ENCODE results near the gene OR2T8.

OR2T8 gene

GRCh38 chr1:247904122-247904521 lies 15.9 kb upstream of the OR2T8 start:
- H3K27me3 ChIP-seq (ENCODE audit: insufficient read depth, poor library complexity, severe bottlenecking) = no peaks in the 10 kb centered on the region
- H3K4me1 ChIP-seq (ENCODE audit: insufficient read depth, poor library complexity, severe bottlenecking) = no peaks in the 10 kb centered on the region
- DNase-seq (ENCODE audit: low spot score) (no peak), ATAC-seq (ENCODE audit: low read depth) (no peak)
- TF ChIP-seq, protein P1, sequence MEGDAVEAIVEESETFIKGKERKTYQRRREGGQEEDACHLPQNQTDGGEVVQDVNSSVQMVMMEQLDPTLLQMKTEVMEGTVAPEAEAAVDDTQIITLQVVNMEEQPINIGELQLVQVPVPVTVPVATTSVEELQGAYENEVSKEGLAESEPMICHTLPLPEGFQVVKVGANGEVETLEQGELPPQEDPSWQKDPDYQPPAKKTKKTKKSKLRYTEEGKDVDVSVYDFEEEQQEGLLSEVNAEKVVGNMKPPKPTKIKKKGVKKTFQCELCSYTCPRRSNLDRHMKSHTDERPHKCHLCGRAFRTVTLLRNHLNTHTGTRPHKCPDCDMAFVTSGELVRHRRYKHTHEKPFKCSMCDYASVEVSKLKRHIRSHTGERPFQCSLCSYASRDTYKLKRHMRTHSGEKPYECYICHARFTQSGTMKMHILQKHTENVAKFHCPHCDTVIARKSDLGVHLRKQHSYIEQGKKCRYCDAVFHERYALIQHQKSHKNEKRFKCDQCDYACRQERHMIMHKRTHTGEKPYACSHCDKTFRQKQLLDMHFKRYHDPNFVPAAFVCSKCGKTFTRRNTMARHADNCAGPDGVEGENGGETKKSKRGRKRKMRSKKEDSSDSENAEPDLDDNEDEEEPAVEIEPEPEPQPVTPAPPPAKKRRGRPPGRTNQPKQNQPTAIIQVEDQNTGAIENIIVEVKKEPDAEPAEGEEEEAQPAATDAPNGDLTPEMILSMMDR (IDR thresholded peaks at IDR 0.05; ENCODE audit: poor library complexity, severe bottlenecking) = no peak
- no peaks in the 10 kb centered on the region for H3K36me3 ChIP-seq (ENCODE audit: low read depth)
- H3K27ac ChIP-seq (ENCODE audit: poor library complexity, severe bottlenecking) = no peak overlapping the region
- H3K9me3 ChIP-seq (ENCODE audit: severe bottlenecking) = no peaks in the 10 kb centered on the region
- H3K4me3 ChIP-seq (ENCODE audit: severe bottlenecking) = no peak overlapping the region

DNA sequence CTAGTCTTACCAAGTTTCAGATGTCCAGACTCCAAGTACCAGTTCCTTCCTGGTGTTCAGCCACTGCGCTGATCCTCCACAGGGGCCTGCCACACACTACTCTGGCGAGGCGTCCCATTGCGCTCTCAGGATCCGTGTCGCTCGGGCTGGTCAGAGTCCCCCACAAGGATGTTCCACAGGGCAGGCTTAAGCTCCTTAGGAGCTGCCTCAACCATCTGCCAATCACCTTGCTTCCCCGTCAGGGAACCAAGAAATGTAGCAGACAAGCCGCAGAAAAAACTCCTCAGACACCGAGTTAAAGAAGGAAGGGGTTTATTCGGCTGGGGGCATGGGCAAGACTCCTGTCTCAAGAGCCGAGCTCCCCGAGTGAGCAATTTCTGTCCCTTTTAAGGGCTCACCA lies 14.9 kb upstream of the OR2T8 start:
- no peaks in the 10 kb centered on the region for H3K36me3 ChIP-seq (ENCODE audit: low read depth)
- DNase-seq (ENCODE audit: low spot score) = no peak
- no peak for ATAC-seq (ENCODE audit: low read depth)
- TF ChIP-seq, protein P1 (IDR thresholded peaks at IDR 0.05; ENCODE audit: poor library complexity, severe bottlenecking) = no peak
- H3K27me3 ChIP-seq (ENCODE audit: insufficient read depth, poor library complexity, severe bottlenecking) = no peaks in the 10 kb centered on the region
- H3K9me3 ChIP-seq (ENCODE audit: severe bottlenecking) = no peaks in the 10 kb centered on the region
- no peaks in the 10 kb centered on the region for H3K4me1 ChIP-seq (ENCODE audit: insufficient read depth, poor library complexity, severe bottlenecking)
- no peak overlapping the region for H3K27ac ChIP-seq (ENCODE audit: poor library complexity, severe bottlenecking)
- no peak overlapping the region for H3K4me3 ChIP-seq (ENCODE audit: severe bottlenecking)

GRCh38 chr1:247905910-247906503 lies 14.0 kb upstream of the OR2T8 start:
- DNase-seq (ENCODE audit: low spot score) (no peak), ATAC-seq (ENCODE audit: low read depth) (no peak; the same call in 2 of the 3 replicates)
- no peaks in the 10 kb centered on the region for H3K36me3 ChIP-seq (ENCODE audit: low read depth)
- no peaks in the 10 kb centered on the region for H3K9me3 ChIP-seq (ENCODE audit: severe bottlenecking)
- TF ChIP-seq, protein P1 (IDR thresholded peaks at IDR 0.05; ENCODE audit: poor library complexity, severe bottlenecking) = no peak
- H3K4me1 ChIP-seq (ENCODE audit: insufficient read depth, poor library complexity, severe bottlenecking) = no peaks in the 10 kb centered on the region
- H3K27me3 ChIP-seq (ENCODE audit: insufficient read depth, poor library complexity, severe bottlenecking) = no peaks in the 10 kb centered on the region
- no peak overlapping the region for H3K4me3 ChIP-seq (ENCODE audit: severe bottlenecking)
- no peak overlapping the region for H3K27ac ChIP-seq (ENCODE audit: poor library complexity, severe bottlenecking)

- Histone ChIP-seq H3K36me3 (ENCODE audit: low read depth) (no peaks in the 10 kb centered on the region), H3K27me3 (ENCODE audit: insufficient read depth, poor library complexity, severe bottlenecking) (no peaks in the 10 kb centered on the region), H3K4me1 (ENCODE audit: insufficient read depth, poor library complexity, severe bottlenecking) (no peaks in the 10 kb centered on the region), H3K4me3 (ENCODE audit: severe bottlenecking) (no peak overlapping the region), H3K9me3 (ENCODE audit: severe bottlenecking) (no peaks in the 10 kb centered on the region), H3K27ac (ENCODE audit: poor library complexity, severe bottlenecking) (no peak overlapping the region)
- TF ChIP-seq, protein P1 (IDR thresholded peaks at IDR 0.05; ENCODE audit: poor library complexity, severe bottlenecking) = no peak
- DNase-seq (ENCODE audit: low spot score) (no peak), ATAC-seq (ENCODE audit: low read depth) (peak; percentile 98)
Observed at GRCh38 chr1:247906504-247907047, 13.5 kb upstream of the OR2T8 start.

DNA sequence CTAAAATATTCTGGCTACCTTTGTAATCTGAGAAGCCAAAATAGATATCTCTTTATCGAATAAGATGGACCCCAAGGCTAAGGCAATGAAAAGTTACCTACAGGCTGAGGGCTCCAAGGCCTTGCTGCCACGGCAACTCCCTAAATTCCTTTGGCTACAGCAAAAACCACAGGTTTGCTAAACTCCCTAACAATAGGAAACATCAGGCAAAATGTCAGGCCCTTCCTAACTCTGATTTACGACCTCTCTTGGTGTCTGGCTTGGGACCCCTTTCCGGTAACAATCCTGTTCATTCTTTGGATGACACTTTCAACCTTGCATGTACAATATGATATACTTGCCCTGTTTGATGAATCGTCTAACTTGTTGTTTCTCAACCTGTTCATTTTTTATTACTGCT lies 11.3 kb upstream of the OR2T8 start:
- TF ChIP-seq, protein P1 (IDR thresholded peaks at IDR 0.05; ENCODE audit: poor library complexity, severe bottlenecking) = no peak
- DNase-seq (ENCODE audit: low spot score) (no peak), ATAC-seq (ENCODE audit: low read depth) (no peak)
- Histone ChIP-seq H3K27me3 (ENCODE audit: insufficient read depth, poor library complexity, severe bottlenecking) (no peaks in the 10 kb centered on the region), H3K9me3 (ENCODE audit: severe bottlenecking) (no peaks in the 10 kb centered on the region), H3K36me3 (ENCODE audit: low read depth) (no peaks in the 10 kb centered on the region), H3K4me3 (ENCODE audit: severe bottlenecking) (no peak overlapping the region), H3K27ac (ENCODE audit: poor library complexity, severe bottlenecking) (no peak overlapping the region), H3K4me1 (ENCODE audit: insufficient read depth, poor library complexity, severe bottlenecking) (no peaks in the 10 kb centered on the region)

Measured in RWPE2 (cell line).